SJCRH30 (cell line): Measurements from ENCODE around the gene ATF3. TPM values are rescaled to one million over a fixed set of nuclear protein-coding genes. Genes with fewer than 3 reads are reported as not detected.
"Not testable (repeated sequence)": the region's sequence is repeated elsewhere in the genome, so short reads cannot be mapped to it uniquely, and the experiment has no call there.

Source experiments
- DNase-seq, 2 experiments: peaks; one replicate each; pipeline ENCODE4 v3.0.0-alpha.2; 2015 to 2020
- H3K27ac ChIP-seq: fragments of 250-450 bp; sonication (Bioruptor Pico); 2 replicates; pipeline ENCODE4 v1.5.1; 2020; ENCODE audit warnings: mild to moderate bottlenecking, moderate library complexity
- H3K27me3 ChIP-seq: fragments of 250-450 bp; sonication (Bioruptor Pico); 2 replicates; pipeline ENCODE4 v1.5.1; 2020; ENCODE audit warnings: mild to moderate bottlenecking, moderate library complexity
- H3K36me3 ChIP-seq: fragments of 250-450 bp; sonication (Bioruptor Pico); 2 replicates; pipeline ENCODE4 v1.5.1; 2020; ENCODE audit warnings: mild to moderate bottlenecking, moderate library complexity
- H3K4me1 ChIP-seq: fragments of 250-450 bp; sonication (Bioruptor Pico); 2 replicates; pipeline ENCODE4 v1.5.1; 2020; ENCODE audit warnings: mild to moderate bottlenecking, moderate library complexity
- H3K4me3 ChIP-seq: fragments of 250-450 bp; sonication (Bioruptor Pico); 2 replicates; pipeline ENCODE4 v1.5.1; 2020; ENCODE audit warnings: mild to moderate bottlenecking, moderate library complexity
- H3K9me3 ChIP-seq: fragments of 250-450 bp; sonication (Bioruptor Pico); replicated peaks from 2 replicates; pipeline ENCODE4 v1.5.1; 2020; ENCODE audit warnings: mild to moderate bottlenecking, moderate library complexity
- total RNA-seq: library from RNA; depleted of rRNA; stranded (reverse); fragments of >200 nt; shearing (Covaris generic); gene quantifications from 2 replicates; pipeline ENCODE4 v1.2.3, GENCODE V29; 2014; rRNA removed

Gene ATF3
- total RNA-seq, 1 experiment from 2014 or later = 33.8 TPM

DNA sequence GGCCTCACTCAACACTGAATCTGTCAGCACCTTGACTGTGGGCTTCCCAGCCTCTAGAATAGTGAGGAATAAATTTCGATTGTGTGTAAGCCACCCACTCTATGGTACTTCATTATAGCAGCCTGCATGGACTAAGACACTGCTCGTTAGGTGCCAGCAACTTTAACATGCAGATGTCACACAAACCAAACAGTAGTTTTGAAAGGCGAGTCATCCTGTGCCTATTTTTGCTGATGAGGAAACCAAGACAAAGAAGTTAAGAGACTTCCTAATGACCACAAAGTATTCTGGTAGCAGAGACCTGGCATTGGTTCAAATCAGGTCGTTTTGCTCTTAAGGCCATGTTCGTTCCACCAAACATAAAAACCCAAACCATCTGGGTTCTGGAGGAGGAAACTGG is 48.2 kb downstream of the ATF3 start:
- Histone ChIP-seq H3K4me3 (no peak overlapping the region), H3K9me3 (no peaks in the 10 kb centered on the region), H3K36me3 (no peaks in the 10 kb centered on the region), H3K4me1 (no peaks in the 10 kb centered on the region), H3K27me3 (no peaks in the 10 kb centered on the region), H3K27ac (no peak overlapping the region)
- DNase-seq = no peak

DNA sequence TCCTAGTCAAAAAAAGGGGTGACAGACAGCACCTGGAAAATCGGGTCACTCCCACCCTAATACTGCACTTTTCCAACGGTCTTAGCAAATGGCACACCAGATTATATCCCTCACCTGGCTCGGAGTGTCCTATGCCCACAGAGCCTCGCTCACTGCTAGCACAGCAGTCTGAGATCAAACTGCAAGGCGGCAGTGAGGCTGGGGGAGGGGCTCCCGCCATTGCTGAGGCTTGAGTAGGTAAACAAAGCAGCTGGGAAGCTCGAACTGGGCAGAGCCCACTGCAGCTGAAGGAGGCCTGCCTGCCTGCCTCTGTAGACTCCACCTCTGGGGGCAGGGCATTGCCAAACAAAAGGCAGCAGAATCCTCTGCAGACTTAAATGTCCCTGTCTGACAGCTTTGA is 49.7 kb downstream of the ATF3 start:
- DNase-seq, H3K27ac ChIP-seq, H3K4me1 ChIP-seq, H3K4me3 ChIP-seq, H3K9me3 ChIP-seq, H3K27me3 ChIP-seq, H3K36me3 ChIP-seq: not testable (repeated sequence)

DNA sequence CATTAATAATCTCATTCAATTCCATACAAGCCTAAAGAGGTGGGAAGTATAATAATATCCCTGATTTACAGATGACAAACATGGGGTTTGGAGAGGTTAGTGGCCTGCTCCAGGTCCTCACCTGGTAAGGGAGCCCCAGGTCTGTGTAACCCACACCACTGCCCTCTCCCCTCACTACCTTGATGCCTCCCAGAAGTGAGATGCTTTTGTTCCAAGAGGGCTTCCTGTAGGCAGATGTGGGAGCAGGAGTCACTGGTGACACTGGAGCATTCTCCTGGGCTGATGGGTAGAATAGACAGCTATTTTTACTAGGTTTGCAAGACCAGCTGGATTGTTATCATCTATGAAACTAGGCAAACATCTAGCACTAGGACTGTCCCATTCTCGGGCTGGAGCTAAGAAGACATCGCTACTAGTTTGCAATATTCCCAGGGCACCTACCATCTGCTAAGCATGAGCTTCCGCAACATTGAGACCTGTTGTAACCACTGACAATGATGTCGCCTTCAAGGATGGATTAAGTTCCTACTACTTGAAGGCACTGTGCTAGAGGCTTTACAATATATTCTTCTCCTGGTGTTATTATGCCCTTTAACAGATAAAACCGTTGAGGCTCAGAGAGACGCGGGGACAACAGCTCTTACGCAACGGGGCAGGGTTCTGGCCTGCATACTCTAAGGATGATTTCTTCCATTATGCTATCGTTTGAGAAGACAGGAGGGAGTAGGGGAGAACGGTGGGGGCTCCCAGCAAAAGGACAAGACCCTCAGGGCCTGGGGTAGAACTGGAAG is 56.0 kb downstream of the ATF3 start:
- H3K36me3 ChIP-seq = no peaks in the 10 kb centered on the region
- H3K27me3 ChIP-seq = no peaks in the 10 kb centered on the region
- peaks cover 27% of the 10 kb centered on the region for H3K4me1 ChIP-seq
- H3K4me3 ChIP-seq = no peak overlapping the region
- no peak for DNase-seq
- H3K27ac ChIP-seq = no peak overlapping the region
- no peaks in the 10 kb centered on the region for H3K9me3 ChIP-seq

DNA sequence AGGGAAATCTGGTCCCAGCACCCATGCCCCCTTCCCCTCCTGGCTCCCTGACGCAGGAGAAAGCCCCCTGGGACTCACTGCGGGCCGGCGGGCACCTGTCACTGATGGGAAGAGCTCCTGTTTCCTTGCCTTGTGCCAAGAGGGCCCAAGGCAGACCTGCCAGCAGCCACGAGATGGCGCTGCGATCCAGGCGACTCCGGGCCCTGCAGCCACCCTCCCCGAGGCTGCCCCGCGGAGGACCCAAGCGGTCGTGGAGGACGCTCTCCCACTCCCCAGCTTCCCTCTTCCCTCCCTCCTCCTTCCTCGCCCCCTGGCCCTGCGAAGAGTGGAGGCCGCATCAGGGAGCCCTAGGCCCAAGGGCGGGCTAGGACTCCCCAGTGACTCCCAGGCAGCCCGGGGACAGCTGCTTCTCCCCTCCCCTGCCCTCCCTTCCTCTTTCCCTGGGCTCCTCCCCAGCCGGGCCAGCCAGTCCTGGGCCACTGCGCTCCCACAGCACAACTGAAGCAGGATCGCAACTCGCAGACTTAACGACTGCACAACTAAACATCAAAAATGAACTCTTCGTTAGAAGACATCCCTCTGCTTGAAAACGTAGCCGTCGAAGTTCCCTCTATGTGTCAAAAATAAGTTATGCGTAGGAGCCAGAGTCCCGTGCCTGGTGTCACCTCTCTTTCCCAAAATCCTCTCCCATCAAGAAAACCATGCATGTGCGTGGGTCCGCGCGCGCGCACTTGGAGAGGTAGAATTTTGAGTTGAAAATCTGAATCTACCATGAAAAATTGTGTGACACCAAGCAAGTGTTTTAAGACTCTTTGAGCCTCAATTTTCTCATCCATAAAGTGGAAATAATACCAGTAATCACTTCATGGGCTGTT is 56.9 kb downstream of the ATF3 start:
- Histone ChIP-seq H3K9me3 (no peaks in the 10 kb centered on the region), H3K27me3 (no peaks in the 10 kb centered on the region), H3K27ac (peak overlapping the region; percentile 81), H3K36me3 (no peaks in the 10 kb centered on the region), H3K4me1 (peaks cover 27% of the 10 kb centered on the region), H3K4me3 (peak overlapping the region; percentile 65)
- peak; percentile 91 to 93 for DNase-seq

DNA sequence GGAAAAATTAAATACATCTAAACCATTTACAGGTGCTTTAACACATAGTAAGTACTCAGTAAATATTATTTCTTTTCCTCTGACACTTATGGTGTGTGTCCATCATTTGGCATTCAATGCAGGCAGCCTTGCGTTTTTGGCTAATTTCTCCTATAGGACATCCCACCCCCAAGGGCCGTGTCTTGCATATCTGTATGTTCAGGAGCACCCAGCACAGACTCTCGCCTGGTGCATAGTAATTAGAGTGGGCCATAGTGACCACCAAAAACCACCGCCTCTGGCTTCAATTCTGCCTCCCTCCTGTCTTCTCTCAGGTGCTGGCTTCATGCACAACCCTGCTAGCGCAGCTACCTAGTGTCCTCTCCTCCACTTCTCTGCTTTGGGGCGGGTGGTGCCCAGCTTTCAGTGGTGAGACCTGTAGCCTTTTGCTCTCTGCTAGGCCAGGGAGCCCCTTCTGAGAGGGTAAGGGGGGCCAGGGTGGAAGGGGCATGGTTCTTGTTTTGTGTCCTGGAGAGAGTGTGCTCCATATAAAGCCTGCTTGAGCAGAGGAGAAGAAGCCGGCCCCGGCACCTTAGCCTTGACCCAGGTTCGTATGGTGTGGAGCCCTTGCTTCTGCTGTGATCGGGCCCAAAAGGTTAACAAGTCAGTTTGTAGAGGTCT is 57.7 kb downstream of the ATF3 start:
- no peak for DNase-seq
- Histone ChIP-seq H3K4me3 (no peak overlapping the region), H3K4me1 (peaks cover 32% of the 10 kb centered on the region), H3K36me3 (no peaks in the 10 kb centered on the region), H3K9me3 (no peaks in the 10 kb centered on the region), H3K27me3 (no peaks in the 10 kb centered on the region), H3K27ac (no peak overlapping the region)

DNA sequence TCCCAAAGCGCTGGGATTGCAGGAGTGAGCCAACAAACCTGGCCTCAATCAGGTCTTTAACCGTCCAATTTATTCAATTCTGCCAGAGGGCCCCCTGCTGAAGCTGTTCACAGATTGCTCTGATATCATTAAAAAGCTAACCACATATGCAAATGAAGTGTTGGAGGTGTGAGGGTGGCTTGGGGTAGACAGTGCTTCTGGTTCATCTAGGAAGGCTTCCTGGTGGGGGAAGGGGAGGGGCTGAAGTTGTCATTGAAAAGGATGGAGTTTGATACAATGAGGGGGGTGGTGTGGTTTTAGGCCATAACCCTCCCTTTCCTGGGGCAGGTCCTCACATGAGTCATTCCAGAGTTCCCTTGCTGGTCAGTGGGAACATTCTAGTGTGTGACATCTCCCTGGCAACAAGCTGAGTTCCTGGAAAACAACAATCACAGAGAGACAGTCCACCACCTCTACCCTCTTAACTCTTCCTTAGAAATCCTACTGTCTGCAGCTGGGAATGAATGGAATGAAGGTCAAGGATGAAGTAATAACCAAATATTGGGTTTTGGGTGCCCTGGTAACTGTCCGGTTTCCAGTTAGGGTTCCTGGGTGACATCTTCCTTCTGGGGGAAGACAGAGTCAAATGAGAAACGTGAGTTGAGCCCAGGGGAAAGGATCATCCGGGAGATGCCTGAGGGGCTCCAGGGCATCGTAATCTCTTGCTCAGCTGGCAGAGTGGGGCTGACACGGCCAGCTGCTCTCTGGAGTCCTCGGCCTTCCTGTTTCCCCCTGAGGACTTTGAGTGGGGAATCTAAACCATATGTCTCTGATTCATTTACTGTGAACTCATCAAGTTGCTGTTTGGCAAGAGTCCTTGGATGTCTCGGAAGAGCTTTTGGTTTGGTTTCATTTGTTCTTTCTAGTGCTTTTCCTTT is 58.9 kb downstream of the ATF3 start:
- Histone ChIP-seq H3K27ac (peak overlapping the region; percentile 62), H3K4me1 (peaks cover 42% of the 10 kb centered on the region), H3K4me3 (peak overlapping the region; percentile 40), H3K27me3 (no peaks in the 10 kb centered on the region), H3K36me3 (no peaks in the 10 kb centered on the region), H3K9me3 (no peaks in the 10 kb centered on the region)
- DNase-seq = peak; percentile 88 to 94

DNA sequence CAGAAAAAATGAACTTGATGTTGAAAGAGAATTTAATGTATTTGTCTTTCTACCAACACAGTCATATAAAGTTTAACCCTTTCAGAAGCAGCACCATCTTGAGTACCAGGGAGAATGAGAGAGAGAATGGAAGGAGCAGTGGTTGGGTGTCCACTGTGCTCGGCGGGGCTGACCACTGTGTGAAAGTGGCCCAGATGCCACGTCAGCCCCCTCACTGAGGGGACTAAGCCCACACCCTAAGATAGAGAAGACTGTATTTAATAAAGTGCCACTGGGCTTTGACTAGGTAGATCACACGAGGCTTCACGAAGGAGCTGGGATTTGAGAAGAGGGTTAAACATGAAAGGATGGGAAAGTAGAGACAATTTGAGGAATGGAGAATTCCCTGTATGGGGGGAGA is 59.9 kb downstream of the ATF3 start:
- Histone ChIP-seq H3K9me3 (no peaks in the 10 kb centered on the region), H3K36me3 (no peaks in the 10 kb centered on the region), H3K27me3 (no peaks in the 10 kb centered on the region), H3K27ac (peak overlapping the region; percentile 62), H3K4me3 (no peak overlapping the region), H3K4me1 (peaks cover 45% of the 10 kb centered on the region)
- DNase-seq = no peak

DNA sequence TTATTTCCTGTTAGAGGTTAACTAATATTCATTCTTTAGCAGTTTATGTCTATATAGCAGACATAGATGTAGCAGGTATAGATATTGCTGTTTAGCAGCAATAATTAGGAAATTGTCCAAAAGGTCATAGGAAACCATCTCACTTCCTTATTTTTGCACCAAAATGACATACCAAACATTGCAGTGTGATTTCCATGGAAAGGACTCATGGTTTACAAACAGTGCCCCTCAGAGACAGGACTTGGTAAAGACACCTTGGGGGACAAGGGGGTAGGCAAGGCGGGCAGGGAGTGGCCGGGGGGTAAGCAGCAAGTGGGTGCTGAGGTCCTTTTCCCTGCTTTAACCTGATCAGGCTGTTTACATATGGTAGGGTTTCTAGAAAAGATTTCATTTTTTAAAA is 60.5 kb downstream of the ATF3 start:
- peak; percentile 54 to 65 for DNase-seq
- Histone ChIP-seq H3K27ac (no peak overlapping the region), H3K4me1 (peaks cover 45% of the 10 kb centered on the region)

DNA sequence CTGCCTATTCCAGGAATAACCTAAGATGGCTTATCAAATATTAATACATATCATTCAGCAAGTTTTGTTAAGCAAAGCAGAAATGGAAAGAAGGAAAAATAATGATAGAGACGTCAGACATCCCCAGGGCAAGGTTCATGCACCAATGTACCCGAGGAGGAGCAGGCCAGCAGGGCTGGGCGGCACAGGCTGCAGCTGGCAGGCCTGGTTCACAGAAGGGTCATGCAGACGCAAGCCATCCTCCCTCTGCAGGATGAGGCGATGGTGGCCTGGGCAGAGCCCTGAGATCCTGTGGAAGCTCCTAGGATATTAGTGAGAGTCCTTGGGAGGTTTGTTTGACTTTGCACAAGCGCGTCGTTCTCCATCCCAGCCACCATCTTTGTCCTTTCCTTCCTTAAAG is 61.0 kb downstream of the ATF3 start:
- Histone ChIP-seq H3K9me3 (no peaks in the 10 kb centered on the region), H3K27me3 (no peaks in the 10 kb centered on the region), H3K36me3 (no peaks in the 10 kb centered on the region), H3K4me3 (no peak overlapping the region), H3K4me1 (peaks cover 44% of the 10 kb centered on the region), H3K27ac (no peak overlapping the region)
- no peak for DNase-seq

More for the DNA sequence above, 60.5 kb downstream of the ATF3 start:
- Histone ChIP-seq H3K4me3 (no peak overlapping the region), H3K36me3 (no peaks in the 10 kb centered on the region), H3K9me3 (no peaks in the 10 kb centered on the region), H3K27me3 (no peaks in the 10 kb centered on the region)

DNA sequence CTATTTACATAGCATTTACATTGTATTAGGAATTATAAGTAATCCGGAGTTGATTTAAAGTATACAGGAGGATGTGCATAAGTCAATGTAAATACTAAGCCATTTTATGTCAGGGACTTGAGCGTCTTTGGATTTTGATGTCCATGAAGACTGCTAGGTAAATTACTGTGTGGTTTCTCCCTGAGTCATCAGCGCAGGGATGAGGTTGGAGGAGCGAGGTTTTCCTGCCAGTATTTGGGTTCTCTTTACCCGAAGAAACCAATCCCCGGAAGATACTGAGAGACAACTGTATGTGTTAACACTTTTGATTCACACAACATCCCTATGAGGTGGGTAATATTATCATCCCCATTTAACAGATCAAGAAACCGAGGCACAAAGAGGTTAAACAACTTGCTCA is 61.7 kb downstream of the ATF3 start:
- no peaks in the 10 kb centered on the region for H3K27me3 ChIP-seq
- H3K4me1 ChIP-seq = peaks cover 39% of the 10 kb centered on the region
- H3K36me3 ChIP-seq = no peaks in the 10 kb centered on the region
- DNase-seq = no peak
- no peak overlapping the region for H3K27ac ChIP-seq
- H3K9me3 ChIP-seq = no peaks in the 10 kb centered on the region
- H3K4me3 ChIP-seq = no peak overlapping the region

Other genes with a start within 250 kb of the ATF3 start
- 21.1 and 22.3 TPM in 2 replicates for gene PACC1, start 193.9 kb upstream of the ATF3 start, total RNA-seq
- 65.7 and 74.0 TPM in 2 replicates for gene NENF, start 175.8 kb upstream of the ATF3 start, total RNA-seq
- gene BATF3, start 91.1 kb downstream of the ATF3 start, total RNA-seq = 15.6 and 16.5 TPM in 2 replicates
- gene NSL1, start 183.0 kb downstream of the ATF3 start, total RNA-seq = 72.1 and 76.7 TPM in 2 replicates
- gene TATDN3, start 183.1 kb downstream of the ATF3 start, total RNA-seq = 9.0 and 9.2 TPM in 2 replicates
- not detected in 2 replicates for gene SPATA45, start 238.9 kb downstream of the ATF3 start, total RNA-seq
- 24.3 and 28.0 TPM in 2 replicates for gene FLVCR1, start 249.5 kb downstream of the ATF3 start, total RNA-seq